Heart left ventricle (tissue), 13 donors: ENCODE measurements around the gene DIP2B.

Experiments used
- CTCF ChIP-seq, 12 donors: fragments of 200-600 bp; sonication (generic) in 4 of 12; IDR thresholded peaks; one replicate each; pipeline versions ENCODE4 v1.5.0 to v1.8.0; 2018 to 2022; ENCODE audit warnings: antibody characterized with exemption in 12 of 12, mild to moderate bottlenecking in 5 of 12
- POLR2A ChIP-seq, 2 donors: fragments of 450-650 bp; IDR thresholded peaks; one replicate each; pipeline ENCODE4 v1.6.1; 2017; ENCODE audit warnings: antibody characterized with exemption in 2 of 2, mild to moderate bottlenecking in 2 of 2, moderate library complexity in 2 of 2
- donor health status: ischemic (EF 13 %, LVEDD 7.1; RV severe dilation, severe dysfunction).
- donor health status: DM: no; HTN: yes; CAD: no.
- donor health status: DM: no; HTN: no; CAD: no.
- donor health status: ischemic (EF 25% LVEDD 6.9; RV normal size, moderate dysfunction).
- donor health status: ischemic (EF 25% LVEDD 5.7; RV mildly dilated, moderate dysfunction).
- donor health status: ischemic (EF 35%, LVEDD 5.7; RV mildly dilated, moderate dysfunction).
- donor health status: nonischemic (EF 11% LVEDD 7.7; RV severe dilation, severe dysfunction).
- donor health status: DM: yes; HTN: yes; CAD: no.
- donor health status: PGD.
- donor health status: ischemic (EF 29% LVEDD 5.4; RV normal size, mild dysfunction).
- donor health status: nonischemic (EF 23%, LVEDD 6.1; RV moderate dilation, normal function).

DNA sequence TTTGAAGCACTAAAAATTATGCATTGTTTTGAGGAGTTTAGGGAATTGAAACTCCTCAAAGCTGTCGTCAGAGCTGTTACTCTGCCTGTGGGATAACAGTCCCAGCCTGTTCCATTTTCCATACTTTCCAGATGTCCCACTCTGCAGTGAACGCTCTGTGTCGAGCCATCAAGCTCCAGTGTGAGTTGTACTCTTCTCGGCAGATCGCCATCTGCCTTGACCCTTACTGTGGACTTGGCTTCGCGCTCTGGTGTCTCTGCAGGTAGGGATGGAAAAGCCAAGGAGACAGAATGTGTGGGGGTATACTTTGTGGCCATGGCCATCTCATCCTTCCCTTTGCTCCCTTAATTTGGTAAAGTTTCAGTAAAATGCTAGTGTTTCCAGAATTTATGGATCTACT, 223.6 kb downstream of the DIP2B start:
- TF ChIP-seq CTCF (IDR thresholded peaks at IDR 0.05) (no peak), POLR2A (IDR thresholded peaks at IDR 0.05) (no peak)
